K562 treated with DMSO at 1 percent for 24 hours (cell line): Measurements from ENCODE around the gene SLC22A7. TPM values are rescaled to one million over a fixed set of nuclear protein-coding genes. Genes with fewer than 3 reads are reported as not detected.

Source experiments
- total RNA-seq: library from RNA; unstranded; fragments of 300-600 nt; gene quantifications from 2 replicates; pipeline ENCODE4 v1.2.3, GENCODE V29; 2022; ENCODE audit warnings: low read depth; ENCODE audit not compliant: insufficient read depth

The SLC22A7 gene, protein sequence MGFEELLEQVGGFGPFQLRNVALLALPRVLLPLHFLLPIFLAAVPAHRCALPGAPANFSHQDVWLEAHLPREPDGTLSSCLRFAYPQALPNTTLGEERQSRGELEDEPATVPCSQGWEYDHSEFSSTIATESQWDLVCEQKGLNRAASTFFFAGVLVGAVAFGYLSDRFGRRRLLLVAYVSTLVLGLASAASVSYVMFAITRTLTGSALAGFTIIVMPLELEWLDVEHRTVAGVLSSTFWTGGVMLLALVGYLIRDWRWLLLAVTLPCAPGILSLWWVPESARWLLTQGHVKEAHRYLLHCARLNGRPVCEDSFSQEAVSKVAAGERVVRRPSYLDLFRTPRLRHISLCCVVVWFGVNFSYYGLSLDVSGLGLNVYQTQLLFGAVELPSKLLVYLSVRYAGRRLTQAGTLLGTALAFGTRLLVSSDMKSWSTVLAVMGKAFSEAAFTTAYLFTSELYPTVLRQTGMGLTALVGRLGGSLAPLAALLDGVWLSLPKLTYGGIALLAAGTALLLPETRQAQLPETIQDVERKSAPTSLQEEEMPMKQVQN
- total RNA-seq: not detected in 2 replicates

DNA sequence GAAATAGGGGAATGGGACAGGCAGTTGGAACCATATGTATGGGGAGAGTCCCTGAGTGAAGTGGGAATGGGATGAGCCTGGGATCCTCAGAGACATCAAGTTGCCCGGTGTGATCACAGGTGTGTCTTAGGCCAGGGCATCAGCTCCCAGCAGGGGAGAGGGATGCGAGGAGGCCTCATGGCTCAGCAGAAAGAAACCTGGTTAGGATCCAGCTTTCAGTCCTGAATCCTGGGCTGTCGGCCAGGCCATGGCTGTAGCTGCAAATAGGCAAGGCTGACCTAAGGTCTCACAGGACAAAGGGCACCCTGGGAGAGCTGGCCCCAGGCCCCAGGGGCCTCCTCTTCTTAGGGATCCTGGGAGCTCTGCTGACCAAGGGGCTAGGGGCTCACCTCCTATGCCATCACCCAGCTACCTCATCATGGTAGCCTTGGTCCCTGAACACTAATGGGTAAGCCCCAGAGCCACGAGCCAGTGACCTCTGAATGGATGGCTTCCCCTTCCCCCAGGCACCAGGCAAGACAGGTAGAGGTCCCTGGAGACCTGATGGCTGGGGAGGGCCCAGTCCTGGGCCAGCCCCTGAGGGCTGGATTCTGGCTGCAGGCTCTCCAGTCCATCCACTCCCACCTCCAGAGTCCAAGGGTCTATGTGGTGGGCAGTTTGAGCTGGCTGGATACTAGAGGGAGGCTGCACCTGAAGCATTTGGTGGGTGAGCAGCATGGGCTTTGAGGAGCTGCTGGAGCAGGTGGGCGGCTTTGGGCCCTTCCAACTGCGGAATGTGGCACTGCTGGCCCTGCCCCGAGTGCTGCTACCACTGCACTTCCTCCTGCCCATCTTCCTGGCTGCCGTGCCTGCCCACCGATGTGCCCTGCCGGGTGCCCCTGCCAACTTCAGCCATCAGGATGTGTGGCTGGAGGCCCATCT lies at the start of gene SLC22A7:
Gene SLC22A7, plus strand, starts transcription at position 617 of the 921 bp plus-strand sequence. Its CDS starts 99 bp downstream, at position 716.

DNA sequence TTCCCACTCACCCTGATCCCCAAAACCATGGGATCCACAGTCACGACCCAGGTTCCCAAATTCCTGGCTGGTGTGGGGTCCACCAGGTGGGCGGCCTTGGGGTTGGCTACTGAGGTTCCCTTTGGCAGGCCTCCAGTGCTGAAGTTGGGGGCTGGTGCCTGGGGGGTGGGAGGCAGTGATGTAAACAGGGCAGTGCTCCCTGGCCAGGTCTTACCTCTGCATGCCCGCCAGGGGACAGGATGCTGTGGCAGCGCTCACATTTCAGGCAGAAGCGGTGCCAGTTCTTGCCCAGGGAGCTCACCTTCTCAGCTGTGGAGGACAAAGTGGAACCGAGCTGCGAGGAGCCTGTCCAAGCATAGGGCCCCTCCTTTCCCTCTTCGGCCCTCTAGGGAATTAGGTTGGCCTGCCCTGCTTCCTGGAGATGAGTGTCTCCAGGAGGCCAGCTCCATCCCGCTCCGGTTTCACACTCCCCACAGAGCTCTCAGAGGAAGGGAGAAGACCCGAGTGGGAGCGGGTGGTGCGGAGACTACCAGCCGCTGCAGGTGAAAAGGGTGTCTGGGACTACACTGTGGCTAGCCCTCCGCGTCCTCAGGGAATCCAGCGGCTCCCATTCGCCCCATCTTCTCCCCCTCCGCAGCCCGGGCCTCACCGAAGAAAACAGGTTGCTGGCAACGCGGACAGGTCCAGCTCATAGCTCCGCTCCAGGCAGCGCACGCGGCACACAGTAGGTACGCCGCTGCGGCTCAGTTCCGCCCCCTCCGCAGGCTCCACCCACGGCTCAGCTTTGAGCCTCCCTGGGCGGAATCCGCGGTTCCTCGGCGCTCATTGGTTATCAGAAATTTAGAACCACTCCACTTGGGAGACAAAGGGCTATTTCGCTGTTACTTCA lies 10.3 kb downstream of the SLC22A7 start, which contains the start of gene CRIP3:
Gene CRIP3, minus strand, starts transcription at position 726 of the 889 bp plus-strand sequence. Its CDS starts 34 bp downstream, at position 692.

Other genes starting within 250 kb of the SLC22A7 start
- gene CUL7, start 244.4 kb upstream of the SLC22A7 start, total RNA-seq: 47.9 and 48.5 TPM in 2 replicates
- 128 and 144 TPM in 2 replicates for gene MRPL2, start 238.8 kb upstream of the SLC22A7 start, total RNA-seq
- gene KLC4, start 238.6 kb upstream of the SLC22A7 start, total RNA-seq: 38.1 and 46.4 TPM in 2 replicates
- gene PTK7, start 221.9 kb upstream of the SLC22A7 start, total RNA-seq: 15.6 TPM in 2 replicates
- 39.2 and 40.6 TPM in 2 replicates for gene SRF, start 127.0 kb upstream of the SLC22A7 start, total RNA-seq
- gene CUL9, start 116.1 kb upstream of the SLC22A7 start, total RNA-seq: 21.6 and 25.5 TPM in 2 replicates
- 221 and 250 TPM in 2 replicates for gene DNPH1, start 68.8 kb upstream of the SLC22A7 start, total RNA-seq
- 0.05 TPM in 1 of 2 replicates, not detected in the other for gene TTBK1, start 54.8 kb upstream of the SLC22A7 start, total RNA-seq
- 2.3 TPM in 1 of 2 replicates, not detected in the other for gene CRIP3, start 10.6 kb downstream of the SLC22A7 start, total RNA-seq
- 20.9 and 23.3 TPM in 2 replicates for gene ZNF318, start 71.4 kb downstream of the SLC22A7 start, total RNA-seq
- gene ABCC10, start 129.3 kb downstream of the SLC22A7 start, total RNA-seq: 30.5 and 32.8 TPM in 2 replicates
- gene DLK2, start 157.3 kb downstream of the SLC22A7 start, total RNA-seq: 1.9 and 3.7 TPM in 2 replicates
- 41.2 and 45.2 TPM in 2 replicates for gene TJAP1, start 179.3 kb downstream of the SLC22A7 start, total RNA-seq
- 1.2 and 1.3 TPM in 2 replicates for gene LRRC73, start 212.1 kb downstream of the SLC22A7 start, total RNA-seq
- gene YIPF3, start 218.7 kb downstream of the SLC22A7 start, total RNA-seq: 144 and 148 TPM in 2 replicates
- gene POLR1C, start 218.8 kb downstream of the SLC22A7 start, total RNA-seq: 38.0 and 45.8 TPM in 2 replicates